Mesenchymal stem cell (in vitro differentiated cells and primary cell): ENCODE results near the gene KRTAP4-3.

Source experiments
- DNase-seq: peaks from one replicate; pipeline ENCODE4 v3.0.0-alpha.2; 2013
- H2AFZ ChIP-seq: one replicate; pipeline ENCODE4 v1.6.1; 2013; ENCODE audit warnings: low read depth, mild to moderate bottlenecking, control low read depth, inconsistent platforms, low read length, moderate library complexity
- H2AK5ac ChIP-seq: 2 replicates; pipeline ENCODE4 v1.6.1; 2013; ENCODE audit warnings: low read length, moderate library complexity, mild to moderate bottlenecking, inconsistent platforms; ENCODE audit not compliant: severe bottlenecking
- H2BK120ac ChIP-seq: one replicate; pipeline ENCODE4 v1.6.1; 2013; ENCODE audit warnings: low read depth, mild to moderate bottlenecking, inconsistent platforms, low read length, moderate library complexity
- H2BK12ac ChIP-seq, 2 experiments: one replicate each; pipeline ENCODE4 v1.6.1; 2013; ENCODE audit warnings: inconsistent platforms in 2 of 2, low read length in 2 of 2, mild to moderate bottlenecking in 2 of 2, moderate library complexity in 2 of 2, control low read depth in 1 of 2
- H2BK15ac ChIP-seq: one replicate; pipeline ENCODE4 v1.6.1; 2013; ENCODE audit warnings: mild to moderate bottlenecking, low read depth, inconsistent platforms; ENCODE audit not compliant: poor library complexity, severe bottlenecking
- H2BK5ac ChIP-seq: 2 replicates; pipeline ENCODE4 v1.6.1; 2013; ENCODE audit warnings: low read depth, mild to moderate bottlenecking, low read length, control low read depth, inconsistent platforms; ENCODE audit not compliant: poor library complexity, severe bottlenecking
- H3K14ac ChIP-seq, 2 experiments: one replicate each; pipeline ENCODE4 v1.6.1; 2013; ENCODE audit warnings: inconsistent platforms in 2 of 2, low read length in 2 of 2, control low read depth in 1 of 2, mild to moderate bottlenecking in 1 of 2, moderate library complexity in 1 of 2
- H3K18ac ChIP-seq, 2 experiments: one replicate each; pipeline ENCODE4 v1.6.1; 2013; ENCODE audit warnings: inconsistent platforms in 2 of 2, low read length in 2 of 2, control low read depth in 1 of 2, low read depth in 1 of 2, mild to moderate bottlenecking in 1 of 2
- H3K23ac ChIP-seq, 2 experiments: one replicate each; pipeline ENCODE4 v1.6.1; 2013; ENCODE audit warnings: inconsistent platforms in 2 of 2, low read length in 2 of 2, mild to moderate bottlenecking in 2 of 2, moderate library complexity in 2 of 2, control low read depth in 1 of 2
- H3K27ac ChIP-seq: 2 replicates; pipeline ENCODE4 v1.5.1; 2013; ENCODE audit warnings: mild to moderate bottlenecking, moderate library complexity, low read length, control low read depth, inconsistent platforms; ENCODE audit not compliant: poor library complexity, severe bottlenecking
- H3K27me3 ChIP-seq, 2 experiments: 2 replicates each; pipeline versions ENCODE4 v1.6.1 to v1.7.0; 2013; ENCODE audit warnings: low read length in 2 of 2, mild to moderate bottlenecking in 2 of 2, moderate library complexity in 2 of 2, control low read depth in 1 of 2, inconsistent platforms in 1 of 2; ENCODE audit not compliant: control insufficient read depth in 1 of 2, insufficient read depth in 1 of 2
- H3K36me3 ChIP-seq, 2 experiments: 2 replicates each; pipeline versions ENCODE4 v1.6.1 to v1.7.0; 2013; ENCODE audit warnings: low read length in 2 of 2, control low read depth in 1 of 2, inconsistent platforms in 1 of 2, low read depth in 1 of 2, mild to moderate bottlenecking in 1 of 2; ENCODE audit not compliant: insufficient read depth in 2 of 2, control insufficient read depth in 1 of 2
- H3K4ac ChIP-seq, 2 experiments: one replicate each; pipeline ENCODE4 v1.6.1; 2013; ENCODE audit warnings: inconsistent platforms in 2 of 2, low read length in 2 of 2, mild to moderate bottlenecking in 2 of 2, moderate library complexity in 2 of 2, control low read depth in 1 of 2, low read depth in 1 of 2
- H3K4me1 ChIP-seq: 2 replicates; pipeline ENCODE4 v1.6.1; 2013; ENCODE audit warnings: low read depth, low read length, control low read depth; ENCODE audit not compliant: control insufficient read depth, insufficient read depth
- H3K4me2 ChIP-seq: 2 replicates; pipeline ENCODE4 v1.6.1; 2013; ENCODE audit warnings: low read length, mild to moderate bottlenecking, inconsistent platforms; ENCODE audit not compliant: poor library complexity, severe bottlenecking
- H3K4me3 ChIP-seq, 2 experiments: 2 replicates each; pipeline versions ENCODE4 v1.5.1 to v1.7.0; 2013; ENCODE audit warnings: low read length in 2 of 2, mild to moderate bottlenecking in 2 of 2, control low read depth in 1 of 2, low read depth in 1 of 2; ENCODE audit not compliant: insufficient read depth in 1 of 2
- H3K79me1 ChIP-seq: replicated peaks from 2 replicates; pipeline ENCODE4 v1.6.1; 2013; ENCODE audit warnings: mild to moderate bottlenecking, control low read depth, low read length, inconsistent platforms; ENCODE audit not compliant: poor library complexity, severe bottlenecking
- H3K9ac ChIP-seq: 2 replicates; pipeline ENCODE4 v1.7.0; 2013; ENCODE audit warnings: mild to moderate bottlenecking, low read length, moderate library complexity
- H3K9me3 ChIP-seq: 2 replicates; pipeline ENCODE4 v1.7.0; 2013; ENCODE audit warnings: mild to moderate bottlenecking, low read length; ENCODE audit not compliant: control insufficient read depth
- H4K8ac ChIP-seq: one replicate; pipeline ENCODE4 v1.6.1; 2013; ENCODE audit warnings: inconsistent platforms, mild to moderate bottlenecking, low read length, moderate library complexity
- H4K91ac ChIP-seq: one replicate; pipeline ENCODE4 v1.6.1; 2013; ENCODE audit warnings: mild to moderate bottlenecking, low read length, inconsistent platforms
- WGBS: methylation state at CpG from one replicate; pipeline ENCODE4 v1.1.7; 2013; ENCODE audit warnings: mixed read lengths; 5-methylcytosine and 5-hydroxymethylcytosine counted together

KRTAP4-3 gene

GRCh38 chr17:41186872-41187271, 18.9 kb upstream of the KRTAP4-3 start:
- no peak overlapping the region for H2BK120ac ChIP-seq
- no peak overlapping the region for H3K27ac ChIP-seq
- no peaks in the 10 kb centered on the region for H3K36me3 ChIP-seq
- H4K8ac ChIP-seq, result no peak overlapping the region
- H3K9ac ChIP-seq, result no peak overlapping the region
- no peak for DNase-seq
- no peak overlapping the region for H2BK12ac ChIP-seq
- H3K27me3 ChIP-seq, result no peaks in the 10 kb centered on the region
- H2AK5ac ChIP-seq, result no peak overlapping the region
- H2BK15ac ChIP-seq, result no peak overlapping the region
- H3K4ac ChIP-seq, result no peak overlapping the region
- no peak overlapping the region for H3K23ac ChIP-seq
- no peak overlapping the region for H3K4me3 ChIP-seq
- H3K14ac ChIP-seq, result no peak overlapping the region
- peaks cover 6% of the 10 kb centered on the region for H3K4me1 ChIP-seq
- no peaks in the 10 kb centered on the region for H3K9me3 ChIP-seq
- H3K18ac ChIP-seq, result no peak overlapping the region
- 93% methylated on average over 2 of the region's 2 CpGs for WGBS
- H3K79me1 ChIP-seq, result no peaks in the 10 kb centered on the region
- H3K4me2 ChIP-seq, result no peak overlapping the region
- H4K91ac ChIP-seq, result no peak overlapping the region
- H2AFZ ChIP-seq, result no peak overlapping the region
- no peak overlapping the region for H2BK5ac ChIP-seq

DNA sequence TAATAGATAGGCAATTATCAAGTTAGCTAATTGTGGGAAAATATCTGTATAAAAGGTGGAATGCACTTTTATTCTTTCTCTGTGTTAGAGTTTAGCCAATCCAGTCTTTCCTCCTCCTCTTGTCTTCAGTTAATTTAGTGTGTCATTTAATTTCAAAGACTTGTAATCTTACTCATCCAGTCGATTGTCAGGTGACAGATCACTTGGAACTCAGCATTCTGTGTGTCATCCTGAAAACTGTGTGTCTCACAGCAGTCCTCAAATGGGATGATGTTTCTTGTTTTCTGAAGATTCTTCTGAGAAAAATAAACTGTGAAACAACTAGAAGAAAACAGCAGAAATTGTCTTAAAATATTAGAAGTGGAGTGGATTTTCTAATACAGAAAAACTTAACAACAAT, 17.0 kb upstream of the KRTAP4-3 start:
- Histone ChIP-seq H2BK12ac (no peak overlapping the region), H3K23ac (no peak overlapping the region), H2BK15ac (no peak overlapping the region), H3K79me1 (no peaks in the 10 kb centered on the region), H3K4me3 (no peak overlapping the region), H2BK120ac (no peak overlapping the region), H3K9ac (no peak overlapping the region), H3K4ac (no peak overlapping the region), H4K8ac (no peak overlapping the region), H3K14ac (no peak overlapping the region), H2BK5ac (no peak overlapping the region), H3K9me3 (no peaks in the 10 kb centered on the region), H3K27me3 (no peaks in the 10 kb centered on the region), H3K36me3 (no peaks in the 10 kb centered on the region), H3K18ac (no peak overlapping the region), H2AFZ (no peak overlapping the region), H3K4me2 (no peak overlapping the region), H4K91ac (no peak overlapping the region), H3K27ac (no peak overlapping the region), H2AK5ac (no peak overlapping the region), H3K4me1 (peaks cover 2% of the 10 kb centered on the region)
- WGBS, result 55% methylated on average over 1 of the region's 1 CpG
- DNase-seq, result no peak

DNA sequence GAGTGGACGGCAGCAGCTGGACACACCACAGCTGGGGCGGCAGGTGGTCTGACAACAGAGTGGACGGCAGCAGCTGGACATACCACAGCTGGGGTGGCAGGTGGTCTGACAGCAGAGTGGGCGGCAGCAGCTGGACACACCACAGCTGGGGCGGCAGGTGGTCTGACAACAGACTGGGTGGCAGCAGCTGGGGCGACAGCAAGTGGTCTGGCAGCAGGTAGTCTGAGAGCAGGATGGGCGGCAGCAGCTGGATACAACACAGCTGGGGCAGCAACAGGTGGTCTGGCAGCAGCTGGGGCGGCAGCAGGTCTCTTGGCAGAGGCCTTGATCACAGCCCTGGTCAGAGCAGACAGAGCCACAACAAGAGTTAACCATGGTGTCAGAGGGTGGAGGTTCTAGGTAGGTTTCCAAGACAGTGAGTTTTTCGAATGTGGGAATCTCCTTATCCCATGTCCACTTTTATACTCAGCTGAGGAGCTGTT, 16.5 kb upstream of the KRTAP4-3 start, which contains the start of gene KRTAP4-1:
KRTAP4-1 (minus strand) TSS at position 432 of the 482 bp plus-strand sequence; CDS start at position 375, 57 bp downstream.
- H4K91ac ChIP-seq, result no peak within 1 kb of the TSS
- H3K4ac ChIP-seq, result no peak within 1 kb of the TSS
- H3K27ac ChIP-seq, result no peak within 1 kb of the TSS
- H3K9me3 ChIP-seq, result no peaks in the 10 kb centered on the region
- H2BK12ac ChIP-seq, result no peak within 1 kb of the TSS
- H3K27me3 ChIP-seq, result no peaks in the 10 kb centered on the region
- no peaks in the 10 kb centered on the region for H3K36me3 ChIP-seq
- no peak within 1 kb of the TSS for H3K18ac ChIP-seq
- no peak within 1 kb of the TSS for H3K23ac ChIP-seq
- no peak within 1 kb of the TSS for H3K14ac ChIP-seq
- H2AK5ac ChIP-seq, result no peak within 1 kb of the TSS
- no peak within 1 kb of the TSS for H3K4me3 ChIP-seq
- H3K4me1 ChIP-seq, result peaks cover under 1% of the 10 kb centered on the region
- no peak within 1 kb of the TSS for H2BK120ac ChIP-seq
- H3K4me2 ChIP-seq, result no peak within 1 kb of the TSS
- H3K9ac ChIP-seq, result no peak within 1 kb of the TSS
- H2AFZ ChIP-seq, result no peak within 1 kb of the TSS
- 87% methylated on average over 8 of the region's 9 CpGs for WGBS
- H2BK15ac ChIP-seq, result no peak within 1 kb of the TSS
- H3K79me1 ChIP-seq, result no peaks in the 10 kb centered on the region
- H2BK5ac ChIP-seq, result no peak within 1 kb of the TSS
- no peak for DNase-seq
- H4K8ac ChIP-seq, result no peak within 1 kb of the TSS

DNA sequence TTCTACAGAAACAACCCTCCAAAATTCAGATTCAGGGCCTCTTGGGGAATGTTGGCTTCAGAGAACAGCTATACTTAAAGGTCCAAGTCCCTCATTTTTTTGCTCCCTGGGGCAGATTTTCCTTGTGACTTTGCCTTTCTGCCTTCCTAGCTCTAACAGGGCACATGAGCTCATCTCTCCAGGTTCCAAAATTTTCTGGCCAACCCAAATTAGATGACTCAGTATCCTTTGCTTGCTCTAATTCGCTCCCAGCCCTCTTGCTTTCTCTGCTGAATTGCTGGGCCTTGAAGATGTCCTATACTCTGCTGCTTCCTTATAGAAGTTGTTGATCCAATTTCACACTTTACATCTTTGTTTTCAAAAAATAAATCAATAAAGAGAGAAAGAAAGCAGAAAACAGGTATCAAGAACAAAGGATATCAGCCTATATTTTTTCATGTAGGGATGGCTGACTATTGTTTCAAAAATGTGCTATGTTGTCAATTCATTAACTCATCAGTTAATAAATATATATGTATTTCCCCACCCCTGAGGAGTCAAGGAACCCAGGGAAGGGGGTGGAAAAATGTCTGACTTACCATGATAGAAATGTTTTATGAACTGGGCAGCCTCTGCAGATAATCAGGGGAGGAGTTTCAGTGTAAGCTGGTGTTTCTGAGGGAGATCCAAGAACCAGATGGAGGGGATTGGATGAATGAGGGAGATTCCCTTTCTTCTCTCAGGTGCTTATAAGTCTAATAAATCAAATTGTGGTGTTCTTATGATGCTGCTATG, 11.0 kb upstream of the KRTAP4-3 start:
- no peak overlapping the region for H2AK5ac ChIP-seq
- H3K14ac ChIP-seq, result no peak overlapping the region
- H3K27ac ChIP-seq, result peak overlapping the region; percentile 44
- WGBS, result 86% methylated on average over 1 of the region's 1 CpG
- peaks cover 4% of the 10 kb centered on the region for H3K4me1 ChIP-seq
- H3K27me3 ChIP-seq, result no peaks in the 10 kb centered on the region
- H2BK120ac ChIP-seq, result no peak overlapping the region
- no peak overlapping the region for H3K4me3 ChIP-seq
- H3K9me3 ChIP-seq, result no peaks in the 10 kb centered on the region
- no peaks in the 10 kb centered on the region for H3K79me1 ChIP-seq
- no peak overlapping the region for H3K4me2 ChIP-seq
- H3K23ac ChIP-seq, result no peak overlapping the region
- no peak overlapping the region for H2AFZ ChIP-seq
- no peak overlapping the region for H3K4ac ChIP-seq
- no peak overlapping the region for H4K8ac ChIP-seq
- no peak overlapping the region for H3K18ac ChIP-seq
- peak overlapping the region; percentile 83 for H3K9ac ChIP-seq
- H2BK15ac ChIP-seq, result no peak overlapping the region
- H2BK5ac ChIP-seq, result no peak overlapping the region
- H2BK12ac ChIP-seq, result no peak overlapping the region
- no peak for DNase-seq
- H4K91ac ChIP-seq, result no peak overlapping the region
- H3K36me3 ChIP-seq, result no peaks in the 10 kb centered on the region
